NCI-H526 (cell line): ENCODE measurements around the gene ITIH3.

Source experiments
- DNase-seq, 2 experiments: peaks; one replicate each; lab custom pipeline; 2025; lab: John Stamatoyannopoulos, UW

Gene ITIH3

DNA sequence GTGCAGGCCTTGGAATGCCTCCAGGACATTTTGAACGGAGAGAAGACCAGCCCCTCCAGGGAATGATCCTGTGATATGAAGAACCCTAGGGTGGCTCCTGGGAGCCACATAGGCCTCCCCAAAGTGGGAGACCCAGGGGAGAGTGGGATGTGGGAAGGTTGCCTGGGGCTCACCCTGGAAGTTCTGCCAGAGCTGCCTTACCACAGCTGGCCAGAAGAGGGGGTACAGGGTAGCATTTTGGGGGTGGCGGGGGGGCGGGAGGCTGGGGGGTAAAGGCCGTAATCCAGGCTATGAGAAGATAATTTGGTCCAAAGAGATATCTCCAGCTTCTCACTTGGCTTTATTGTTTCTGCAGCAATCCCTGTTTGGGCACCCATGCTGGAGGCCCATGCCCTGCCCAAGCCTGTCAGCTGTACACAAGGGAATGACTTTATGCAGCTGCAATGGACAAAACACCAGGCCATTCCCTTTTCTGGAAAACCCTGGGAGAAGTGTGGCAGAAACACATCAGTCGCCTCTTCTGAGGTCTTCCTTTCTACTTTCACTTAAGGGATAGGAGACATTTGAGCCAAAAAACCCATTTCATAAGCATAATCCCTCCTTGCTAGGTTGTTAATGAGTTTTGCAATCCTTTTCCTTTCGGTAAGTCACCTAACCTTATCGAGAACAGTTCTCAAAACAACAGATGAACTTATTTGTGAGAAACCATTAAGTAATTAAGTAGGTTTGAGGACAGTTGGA is 51.3 kb downstream of the ITIH3 start:
- DNase-seq: no peak

DNA sequence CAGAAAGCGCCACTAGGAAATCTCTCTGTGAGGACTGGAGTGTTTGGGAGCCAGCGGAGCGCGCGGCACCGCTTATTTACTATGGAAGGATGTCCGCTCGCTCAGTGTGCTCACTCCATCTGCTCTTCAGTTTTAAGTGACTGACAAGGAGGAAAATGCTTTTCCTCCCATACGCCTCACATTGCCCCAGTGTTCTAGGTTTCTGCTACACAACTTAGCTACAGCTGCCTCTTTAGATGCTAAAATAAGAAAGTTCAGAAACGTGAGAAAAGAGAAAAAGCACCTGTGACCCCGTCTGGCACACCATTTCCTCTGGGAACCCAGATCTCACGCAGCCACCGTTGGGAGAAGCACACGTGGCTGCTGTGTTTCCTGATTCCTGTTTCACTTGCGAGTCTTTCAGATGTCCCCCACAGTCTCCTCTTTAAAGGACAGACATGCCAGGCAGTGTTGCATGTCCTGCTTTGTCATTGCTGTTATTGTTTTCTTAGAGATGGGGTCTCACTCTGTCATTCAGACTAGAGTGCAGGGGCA is 51.9 kb downstream of the ITIH3 start:
- DNase-seq: no peak

DNA sequence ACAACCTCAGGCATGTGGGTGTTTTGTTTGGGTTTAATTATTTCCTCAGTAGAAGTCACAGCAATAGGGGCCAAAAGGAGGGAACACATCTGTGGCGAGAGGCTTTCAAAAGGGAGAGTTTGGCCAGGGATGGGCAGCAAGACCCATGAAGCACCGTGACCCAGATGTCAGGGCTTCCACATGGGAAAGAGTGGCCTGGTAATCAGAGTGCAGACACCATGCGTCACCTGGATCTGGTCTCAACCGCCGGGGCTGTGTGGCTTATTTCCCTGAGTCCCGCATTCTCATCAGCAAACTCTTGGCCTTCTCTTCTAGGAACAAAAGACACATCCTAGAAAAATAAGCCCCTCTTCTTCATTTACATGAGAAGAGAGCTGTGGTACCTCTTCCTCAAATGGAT is 52.6 kb downstream of the ITIH3 start:
- no peak for DNase-seq

DNA sequence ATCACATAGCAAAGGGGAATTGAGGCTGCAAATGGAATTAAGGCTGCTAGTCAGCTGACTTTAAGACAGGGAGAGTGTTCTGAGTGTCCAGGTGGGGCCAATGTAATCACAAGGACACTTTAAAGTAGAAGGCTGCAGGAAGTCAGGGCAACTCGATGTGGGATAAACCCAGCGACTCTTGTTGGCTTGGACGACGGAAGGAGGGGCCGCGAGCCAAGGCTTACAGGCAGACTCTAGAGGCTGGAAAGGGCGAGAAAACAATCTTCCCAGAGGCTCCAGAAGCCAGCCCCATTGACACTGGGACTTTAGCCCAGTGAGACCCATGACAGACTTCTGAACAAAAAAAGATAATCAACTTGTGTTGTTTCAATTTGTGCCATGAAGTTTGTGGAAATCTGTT is 53.1 kb downstream of the ITIH3 start:
- DNase-seq: no peak

DNA sequence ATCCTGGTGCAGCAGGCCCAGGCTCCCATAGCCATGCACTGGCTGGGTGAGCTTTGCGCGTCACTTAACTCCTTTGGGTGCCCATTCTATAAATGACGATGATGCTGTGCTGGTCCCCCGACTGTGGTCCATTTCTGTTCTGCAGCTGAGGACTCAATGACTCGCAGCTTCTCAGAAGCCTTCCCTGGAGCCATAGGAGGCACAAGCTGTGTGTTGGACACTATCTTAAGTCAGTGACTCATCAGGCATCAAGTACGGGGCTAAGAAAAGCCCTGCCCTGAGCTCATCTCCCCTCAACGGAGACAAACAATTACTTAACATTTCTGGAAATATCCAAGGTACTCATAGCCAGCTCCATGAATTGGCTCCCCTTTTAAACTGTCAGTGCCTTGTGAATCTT is 54.0 kb downstream of the ITIH3 start:
- DNase-seq: no peak

DNA sequence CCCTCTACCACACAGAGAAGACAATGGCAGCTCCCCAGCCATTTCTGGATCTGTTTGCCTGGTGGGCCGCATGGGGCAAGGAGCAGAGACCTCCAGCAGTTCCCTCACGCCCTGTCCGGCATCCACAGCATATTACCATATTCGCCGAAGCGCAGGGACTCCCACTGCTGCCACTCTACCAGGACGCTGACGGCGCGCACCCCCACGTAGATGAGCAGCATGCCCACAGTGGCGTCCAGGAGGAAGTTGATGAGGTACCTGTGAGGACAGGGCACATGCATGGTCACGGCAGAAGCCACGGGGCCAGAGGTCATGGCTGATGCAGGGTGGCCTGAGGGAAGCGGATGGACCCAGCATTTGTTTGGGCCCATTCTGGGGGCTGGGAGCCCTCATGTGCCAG is 55.1 kb downstream of the ITIH3 start:
- DNase-seq: no peak

DNA sequence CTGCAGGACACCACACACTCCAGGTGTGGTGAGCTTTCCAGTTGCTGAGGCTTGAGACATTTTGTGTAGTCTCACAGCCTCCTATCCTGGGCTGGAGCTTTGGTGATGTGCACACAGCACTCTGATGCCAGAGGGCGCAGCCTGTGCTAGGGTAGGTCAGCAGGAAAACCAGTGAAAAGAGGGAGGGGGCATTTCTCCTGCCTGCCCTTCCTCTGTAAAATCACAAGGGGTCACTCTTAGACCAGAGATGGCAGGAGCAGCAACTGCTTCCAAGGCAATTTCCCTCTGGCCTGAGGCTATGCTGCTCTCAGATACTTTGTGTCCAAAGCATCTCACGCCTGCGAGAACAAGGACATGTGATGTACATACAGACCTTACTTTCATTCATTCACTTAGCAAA is 56.8 kb downstream of the ITIH3 start:
- DNase-seq: peak; percentile 59 to 77

DNA sequence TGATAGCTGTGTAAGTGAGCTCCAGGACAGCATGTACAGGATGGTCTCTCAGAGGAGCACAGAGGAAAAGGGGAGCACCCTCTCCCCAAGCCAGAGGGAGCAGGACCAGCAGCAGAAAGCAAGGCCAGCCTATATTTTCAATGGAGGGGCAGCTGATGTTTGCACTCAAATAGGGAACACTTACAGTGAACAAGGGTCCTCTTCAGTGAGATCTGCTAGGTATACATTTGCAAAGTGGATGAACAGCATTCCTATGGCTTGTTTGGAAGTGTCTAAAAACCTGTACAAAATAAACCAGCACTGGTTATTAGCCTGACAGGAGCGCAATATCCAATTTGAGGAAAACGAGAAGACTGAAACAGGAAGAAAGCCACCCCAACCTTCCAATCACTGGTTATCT is 57.8 kb downstream of the ITIH3 start:
- no peak for DNase-seq

DNA sequence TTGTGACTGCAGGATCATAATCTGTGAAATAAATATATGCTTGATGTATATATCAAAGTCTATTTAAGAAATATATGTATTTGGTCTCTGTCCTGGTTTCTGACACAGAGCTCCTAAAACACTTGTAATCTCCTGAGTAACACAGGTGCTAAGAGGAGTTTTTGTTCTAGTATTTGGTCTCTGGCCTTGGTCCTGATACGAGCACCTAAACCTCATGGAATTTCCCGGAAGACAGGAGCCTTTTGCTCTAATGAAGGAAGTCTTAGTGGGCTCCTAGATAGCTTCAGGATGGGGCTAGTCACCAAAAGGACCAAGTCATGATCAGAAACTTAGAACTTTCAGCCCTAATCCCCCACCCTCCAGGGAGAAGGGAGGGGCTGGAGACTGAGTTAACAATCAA is 59.4 kb downstream of the ITIH3 start:
- no peak for DNase-seq

DNA sequence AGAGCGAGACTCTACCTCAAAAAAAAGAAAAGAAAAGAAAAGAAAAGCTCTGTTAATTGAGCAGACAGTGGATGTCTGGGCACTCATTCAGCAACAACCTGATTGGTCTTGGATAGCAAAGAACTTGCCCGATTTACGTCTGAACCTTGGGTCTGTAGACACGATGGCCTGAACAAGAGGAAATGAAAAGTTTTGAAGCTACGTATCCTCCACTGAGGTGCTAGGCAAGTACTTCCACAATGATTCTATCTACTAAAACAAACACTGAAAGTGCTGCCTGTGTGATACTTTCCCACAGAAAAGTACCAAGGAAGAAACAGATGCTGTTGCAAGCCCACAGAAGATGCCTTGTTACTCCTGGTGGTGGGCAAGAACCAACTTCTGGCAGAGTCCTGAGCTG is 62.1 kb downstream of the ITIH3 start:
- DNase-seq: no peak

DNA sequence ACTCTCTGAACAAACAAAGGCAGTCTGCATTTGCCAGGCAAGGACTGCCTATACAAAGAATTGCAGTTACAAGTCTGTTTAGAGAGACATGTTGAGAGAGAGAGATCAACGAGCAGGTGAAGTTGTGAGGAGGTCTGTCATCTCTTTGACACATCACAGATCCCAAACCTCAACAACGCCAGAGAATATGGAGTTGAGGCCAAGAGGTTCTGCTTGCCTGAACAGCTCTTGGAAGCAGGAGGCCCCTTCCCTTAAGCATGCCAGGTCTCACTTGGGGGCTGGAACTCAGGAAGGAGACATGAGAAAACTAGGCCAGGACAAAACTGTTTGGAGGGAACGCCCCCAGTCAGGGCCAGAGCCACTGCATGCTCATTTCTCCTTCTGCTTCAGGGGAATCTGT is 62.5 kb downstream of the ITIH3 start:
- DNase-seq: no peak

DNA sequence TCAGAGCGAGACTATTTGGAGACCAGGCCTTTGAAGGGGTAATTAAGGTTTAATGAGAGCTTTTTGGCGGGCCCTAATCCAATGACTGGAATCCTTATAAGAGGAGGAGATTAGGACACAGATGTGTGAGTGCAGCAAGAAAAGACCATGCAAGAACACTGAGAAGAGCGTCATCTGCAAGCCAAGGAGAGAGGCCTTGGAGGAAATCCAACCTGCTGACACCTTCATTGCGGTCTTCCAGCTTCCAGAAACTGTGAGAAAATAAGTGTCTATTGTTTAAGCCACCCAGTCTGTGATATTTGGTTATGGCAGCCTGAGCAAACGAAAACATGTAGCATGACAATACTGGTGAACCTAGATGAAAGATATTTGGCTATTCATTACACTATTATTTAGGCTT is 63.3 kb downstream of the ITIH3 start:
- no peak for DNase-seq
